GM19099 (cell line): ENCODE measurements around the gene GALNT9.

Experiments
- POLR2A ChIP-seq: IDR thresholded peaks from 3 replicates; pipeline ENCODE4 v1.6.1; 2011; ENCODE audit warnings: low read depth; ENCODE audit not compliant: insufficient read length; ENCODE audit errors: extremely low read depth

The GALNT9 gene

DNA sequence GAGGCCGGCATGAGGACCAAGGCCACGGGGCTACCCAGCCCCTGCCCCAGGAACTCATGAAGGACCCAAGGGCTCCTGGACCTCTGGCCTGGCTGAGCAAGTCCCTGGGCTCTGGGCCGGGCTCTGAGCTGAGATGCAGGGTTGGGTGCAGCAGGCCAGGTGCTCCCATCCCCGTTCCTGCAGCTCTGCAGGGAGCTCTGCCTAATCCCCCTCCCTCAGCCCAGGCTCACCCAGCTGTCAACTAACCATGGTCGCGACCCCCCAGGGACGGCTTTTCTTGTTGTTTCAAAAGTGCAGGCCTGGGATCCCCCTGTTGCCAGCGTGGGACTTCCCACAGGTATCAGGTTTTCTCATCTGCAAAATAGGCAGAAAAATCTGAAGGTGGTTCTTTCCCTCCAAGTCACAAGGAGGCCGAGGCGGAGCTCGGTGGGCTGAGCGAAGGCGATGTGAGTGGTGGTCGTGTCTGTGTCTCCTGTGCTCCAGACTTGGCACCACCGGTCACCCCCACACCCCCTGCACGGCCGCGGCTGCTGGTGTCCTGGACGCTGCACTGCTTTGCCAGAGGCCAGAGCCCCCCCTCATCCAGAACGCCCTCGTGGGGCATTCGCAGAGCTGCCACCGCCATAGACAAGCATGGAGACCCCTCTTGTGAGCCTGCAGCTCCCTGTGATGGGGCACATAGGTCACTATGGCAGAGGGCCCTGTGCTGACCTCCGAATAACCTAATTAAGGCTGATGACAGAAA, 22.5 kb upstream of the GALNT9 start:
- TF ChIP-seq POLR2A: no peak

DNA sequence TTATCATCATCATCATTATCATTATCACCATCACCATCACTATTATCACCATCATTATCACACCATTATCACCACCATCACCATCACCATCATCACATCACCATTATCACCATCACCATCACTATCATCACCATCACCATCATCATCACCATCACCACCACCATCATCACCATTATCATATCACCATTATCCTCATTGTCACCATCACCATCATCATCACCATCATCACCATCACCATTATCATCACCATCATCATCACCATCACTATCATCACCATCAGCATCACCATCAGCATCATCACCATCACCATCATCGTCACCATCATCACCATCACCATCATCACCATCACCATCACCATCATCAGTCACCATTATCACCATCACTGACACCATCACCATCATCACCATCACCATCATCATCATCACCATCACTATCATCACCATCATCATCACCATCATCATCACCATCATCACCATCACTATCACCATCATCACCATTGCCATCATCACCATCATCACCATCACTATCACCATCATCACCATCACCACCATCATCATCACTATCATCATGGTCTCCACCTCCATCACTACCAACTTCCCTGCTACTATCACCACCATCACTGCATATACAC, 20.2 kb upstream of the GALNT9 start:
- TF ChIP-seq POLR2A: no peak

DNA sequence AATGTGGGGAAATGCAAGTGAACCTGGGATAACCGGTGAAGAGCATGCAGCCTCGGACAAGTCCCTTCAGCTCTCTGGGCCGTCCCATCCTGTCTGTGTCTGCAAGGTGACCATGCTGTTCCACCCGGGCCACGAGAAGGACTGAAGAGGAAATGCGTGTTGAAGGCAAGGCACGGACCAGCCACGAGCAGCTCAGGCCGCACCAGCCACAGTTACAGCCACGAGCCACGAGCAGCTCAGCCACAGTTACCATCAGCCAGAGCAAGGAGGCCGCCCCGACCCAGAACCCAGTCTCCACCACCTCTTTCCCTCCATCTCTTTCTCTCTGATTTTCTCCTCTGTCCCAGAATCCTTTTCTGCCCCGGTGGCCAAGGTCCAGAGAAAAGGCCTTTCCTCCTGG, 18.8 kb upstream of the GALNT9 start:
- TF ChIP-seq POLR2A: no peak

DNA sequence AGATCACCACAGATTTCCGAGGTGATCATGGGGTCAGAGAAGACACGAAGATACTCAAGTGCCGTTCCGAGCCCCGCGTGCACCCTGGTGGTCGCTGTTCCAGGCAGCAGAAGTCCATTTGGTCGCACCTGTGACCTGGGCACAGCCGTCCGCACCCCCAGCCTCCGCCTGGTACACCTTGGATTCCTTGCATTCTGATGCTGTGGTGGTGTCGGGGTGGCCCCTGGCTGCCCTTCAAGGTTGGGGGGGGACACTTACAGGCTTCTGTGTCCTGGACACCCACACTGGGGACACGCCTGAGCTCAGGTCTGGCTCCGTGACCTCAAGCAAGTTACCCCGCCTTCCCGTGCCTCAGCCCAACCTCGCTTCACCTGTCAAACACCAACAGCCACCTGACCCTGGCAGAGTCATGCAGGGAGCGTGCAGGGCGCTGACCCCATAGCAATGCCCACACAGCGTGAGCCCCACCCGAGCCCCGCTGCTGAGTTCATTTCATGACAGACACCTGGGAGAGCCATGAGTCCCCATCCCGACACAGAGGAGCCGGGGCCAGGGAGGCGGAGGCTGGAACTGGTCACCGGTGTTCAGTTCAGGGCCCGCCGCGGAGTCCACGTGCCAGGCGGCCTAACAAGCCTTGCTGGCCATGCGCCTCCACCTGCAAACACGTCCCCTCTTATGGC, 17.9 kb upstream of the GALNT9 start:
- no peak for TF ChIP-seq POLR2A

GRCh38 chr12:132346471-132347175, 17.2 kb upstream of the GALNT9 start:
- no peak for TF ChIP-seq POLR2A

DNA sequence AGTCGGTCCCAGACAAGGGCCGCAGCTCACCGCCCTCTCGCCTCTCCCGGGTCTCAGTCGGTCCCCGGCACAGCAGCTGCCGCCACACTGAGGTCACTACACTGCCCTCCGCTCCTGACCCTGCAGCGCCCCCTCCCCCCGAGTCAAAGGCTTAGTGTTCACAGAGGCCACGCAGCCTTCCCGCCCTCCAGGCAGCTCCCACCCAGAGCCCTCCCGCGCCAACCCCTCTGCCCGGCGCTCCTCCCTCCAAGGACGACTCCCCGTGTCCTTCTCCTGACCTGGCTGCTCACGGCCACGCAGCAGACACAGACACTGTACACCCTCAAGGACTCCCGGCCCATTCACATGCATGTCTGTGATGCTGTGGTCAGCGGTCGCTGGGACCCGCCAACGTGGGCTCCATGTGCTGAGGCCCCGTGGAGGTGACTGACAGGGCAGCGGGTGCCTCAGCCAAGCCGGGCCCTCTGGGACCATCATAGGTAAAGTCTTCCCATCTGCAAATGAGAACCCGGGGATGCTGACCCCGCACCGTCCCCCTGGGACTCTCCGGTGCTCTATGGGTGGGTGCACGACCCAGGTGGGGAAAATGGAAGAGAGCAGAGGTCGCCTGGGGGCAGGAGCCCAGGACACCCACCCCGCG, 16.3 kb upstream of the GALNT9 start:
- TF ChIP-seq POLR2A: no peak

- TF ChIP-seq POLR2A: no peak
Measured at GRCh38 chr12:132345126-132345525, 15.7 kb upstream of the GALNT9 start.

- TF ChIP-seq POLR2A: no peak
Measured at GRCh38 chr12:132344601-132345000, 15.2 kb upstream of the GALNT9 start.

DNA sequence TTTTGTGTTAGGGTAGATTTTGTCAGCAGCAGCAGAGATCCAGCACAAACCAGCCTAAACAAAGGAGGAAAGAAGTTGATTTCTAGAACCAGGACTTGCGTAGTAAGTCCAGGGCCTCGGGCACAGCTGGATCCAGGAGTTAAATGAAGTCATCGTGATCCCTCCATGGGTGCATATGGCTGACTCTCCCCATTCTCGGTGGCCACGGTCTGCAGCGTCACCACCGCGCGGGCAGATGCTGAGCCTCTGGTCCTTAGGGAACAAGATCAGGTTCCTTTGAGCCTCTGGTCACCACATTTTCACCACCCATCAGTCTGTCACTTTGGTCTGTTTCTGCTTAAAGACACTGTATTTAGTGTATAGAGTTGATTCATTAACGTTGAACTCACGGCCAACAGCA, 14.8 kb upstream of the GALNT9 start:
- no peak for TF ChIP-seq POLR2A

- TF ChIP-seq POLR2A: no peak
Measured at GRCh38 chr12:132343294-132344004, 14.1 kb upstream of the GALNT9 start.

- no peak for TF ChIP-seq POLR2A
Measured at GRCh38 chr12:132342251-132343227, 13.2 kb upstream of the GALNT9 start.

DNA sequence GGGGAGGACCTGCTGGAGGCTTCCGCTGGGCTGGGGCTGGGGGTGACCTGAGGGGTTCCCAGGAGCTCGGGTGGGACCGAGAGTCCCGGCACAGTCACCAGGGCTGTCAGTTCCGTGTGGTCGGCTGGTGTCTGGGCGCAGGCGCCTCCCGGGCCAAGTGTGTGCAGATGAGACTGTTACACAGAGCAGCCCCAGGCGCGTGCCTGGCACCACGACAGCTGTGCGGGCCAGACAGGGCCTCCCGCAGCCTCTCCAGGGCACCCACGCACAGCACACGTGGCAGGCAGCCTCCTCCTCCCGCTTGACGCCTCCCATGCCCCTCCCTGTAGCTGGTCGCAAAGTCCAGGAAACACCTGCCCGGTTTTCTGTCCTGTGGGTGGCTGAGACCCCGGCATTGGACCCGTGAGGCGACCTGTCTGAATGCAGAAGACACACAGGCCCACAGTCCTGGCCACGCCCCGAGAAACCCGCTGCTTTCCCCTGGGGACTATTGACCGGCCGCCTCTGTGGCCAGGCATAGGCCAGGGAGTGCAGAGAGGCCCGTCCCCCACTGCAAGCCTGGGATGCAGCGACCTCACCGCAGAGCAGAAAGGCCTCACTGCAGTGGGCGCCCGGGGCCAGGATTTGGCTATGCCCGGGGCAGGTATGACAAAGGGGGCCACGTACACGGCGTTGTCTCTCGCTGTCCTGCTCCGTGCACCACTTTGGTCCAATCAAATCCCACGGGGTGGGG, 12.1 kb upstream of the GALNT9 start:
- TF ChIP-seq POLR2A: no peak

GRCh38 chr12:132340266-132341035, 11.1 kb upstream of the GALNT9 start:
- no peak for TF ChIP-seq POLR2A
